GM12875 (cell line): Measurements from ENCODE around the gene BMP10.

Experiments used
- H3K4me3 ChIP-seq: one replicate; pipeline ENCODE4 v1.5.1; 2011; ENCODE audit warnings: low read depth, low read length, control low read depth
- TF ChIP-seq, protein P1 (sequence below): IDR thresholded peaks from 2 replicates; pipeline ENCODE4 v1.5.1; 2011; ENCODE audit warnings: low read depth, mild to moderate bottlenecking, control low read depth, inconsistent platforms, low read length, moderate library complexity, borderline replicate concordance; ENCODE audit not compliant: insufficient read depth

Gene BMP10

DNA sequence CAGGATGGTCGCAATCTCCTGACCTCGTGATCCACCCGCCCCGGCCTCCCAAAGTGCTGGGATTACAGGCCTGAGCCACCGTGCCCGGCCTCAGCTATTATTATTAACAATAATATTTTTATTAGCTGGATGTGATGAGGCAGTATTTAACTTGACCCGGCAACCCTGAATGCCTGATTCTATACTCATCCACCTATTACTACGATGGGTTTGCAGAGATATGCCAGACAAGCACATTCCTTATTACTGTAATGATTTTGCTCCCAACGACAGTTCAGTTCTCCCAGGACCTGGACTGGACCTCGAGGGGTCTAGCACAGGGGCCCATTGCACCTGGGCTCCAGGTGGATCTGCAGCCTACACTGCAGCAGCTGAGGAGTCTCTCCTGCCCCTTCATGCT lies 32.6 kb downstream of the BMP10 start:
- TF ChIP-seq, protein P1, sequence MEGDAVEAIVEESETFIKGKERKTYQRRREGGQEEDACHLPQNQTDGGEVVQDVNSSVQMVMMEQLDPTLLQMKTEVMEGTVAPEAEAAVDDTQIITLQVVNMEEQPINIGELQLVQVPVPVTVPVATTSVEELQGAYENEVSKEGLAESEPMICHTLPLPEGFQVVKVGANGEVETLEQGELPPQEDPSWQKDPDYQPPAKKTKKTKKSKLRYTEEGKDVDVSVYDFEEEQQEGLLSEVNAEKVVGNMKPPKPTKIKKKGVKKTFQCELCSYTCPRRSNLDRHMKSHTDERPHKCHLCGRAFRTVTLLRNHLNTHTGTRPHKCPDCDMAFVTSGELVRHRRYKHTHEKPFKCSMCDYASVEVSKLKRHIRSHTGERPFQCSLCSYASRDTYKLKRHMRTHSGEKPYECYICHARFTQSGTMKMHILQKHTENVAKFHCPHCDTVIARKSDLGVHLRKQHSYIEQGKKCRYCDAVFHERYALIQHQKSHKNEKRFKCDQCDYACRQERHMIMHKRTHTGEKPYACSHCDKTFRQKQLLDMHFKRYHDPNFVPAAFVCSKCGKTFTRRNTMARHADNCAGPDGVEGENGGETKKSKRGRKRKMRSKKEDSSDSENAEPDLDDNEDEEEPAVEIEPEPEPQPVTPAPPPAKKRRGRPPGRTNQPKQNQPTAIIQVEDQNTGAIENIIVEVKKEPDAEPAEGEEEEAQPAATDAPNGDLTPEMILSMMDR = no peak
- H3K4me3 ChIP-seq = no peak overlapping the region

DNA sequence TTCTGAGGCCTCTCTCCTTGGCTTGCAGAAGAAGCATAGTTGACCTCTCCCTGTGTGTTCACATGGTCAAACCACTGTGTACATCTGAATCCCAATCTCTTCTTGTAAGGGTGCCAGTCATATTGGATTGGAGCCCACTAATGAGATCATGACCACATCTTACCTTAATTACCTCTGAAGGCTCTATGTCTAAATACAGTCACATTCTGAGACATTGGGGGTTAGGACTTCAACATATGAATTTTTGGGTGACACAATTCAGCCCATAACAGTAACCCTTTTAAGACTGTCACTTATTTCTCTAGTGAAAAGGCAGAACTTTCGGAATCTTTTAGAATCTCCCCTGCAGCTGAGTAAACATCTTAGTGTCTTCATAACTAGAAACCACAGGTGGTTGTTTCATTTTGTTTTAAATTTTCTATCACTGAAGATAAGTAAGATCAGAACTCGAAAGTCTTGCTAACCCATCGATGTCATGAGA lies 33.3 kb downstream of the BMP10 start:
- TF ChIP-seq, protein P1 = no peak
- H3K4me3 ChIP-seq = no peak overlapping the region

DNA sequence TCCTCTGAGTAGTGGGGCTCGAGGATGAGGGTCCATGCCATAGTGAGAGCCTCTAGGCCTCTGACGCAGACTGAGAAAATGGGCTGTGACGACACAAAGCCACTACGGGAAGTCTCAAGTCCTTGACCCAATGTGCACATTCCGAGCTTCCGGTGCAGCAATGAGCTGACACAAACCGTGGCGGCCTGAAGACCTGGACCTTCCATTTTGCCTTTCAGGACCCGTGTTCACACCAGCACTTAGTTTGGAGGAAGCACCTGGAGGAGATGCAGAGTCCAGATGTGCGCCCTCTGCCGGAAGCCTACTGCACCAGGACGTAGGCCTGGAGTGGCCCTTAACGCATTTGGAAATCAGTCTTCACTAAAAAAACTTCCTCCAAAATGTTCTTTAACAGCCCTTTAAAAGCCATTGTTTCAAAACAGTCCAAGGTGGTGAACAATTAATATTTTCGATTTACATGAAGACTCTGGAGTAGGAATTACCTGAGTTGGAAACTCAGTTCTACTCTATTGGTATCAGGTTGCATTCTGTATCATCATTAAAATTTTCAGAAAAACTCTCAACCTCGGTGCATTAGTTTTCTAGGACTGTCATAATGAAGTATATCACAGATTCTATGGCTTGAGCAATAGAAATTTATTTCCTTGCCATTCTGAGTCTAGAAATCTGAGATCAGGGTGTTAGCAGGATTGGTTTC lies 33.9 kb downstream of the BMP10 start:
- TF ChIP-seq, protein P1 = peak; percentile 93
- H3K4me3 ChIP-seq = no peak overlapping the region

DNA sequence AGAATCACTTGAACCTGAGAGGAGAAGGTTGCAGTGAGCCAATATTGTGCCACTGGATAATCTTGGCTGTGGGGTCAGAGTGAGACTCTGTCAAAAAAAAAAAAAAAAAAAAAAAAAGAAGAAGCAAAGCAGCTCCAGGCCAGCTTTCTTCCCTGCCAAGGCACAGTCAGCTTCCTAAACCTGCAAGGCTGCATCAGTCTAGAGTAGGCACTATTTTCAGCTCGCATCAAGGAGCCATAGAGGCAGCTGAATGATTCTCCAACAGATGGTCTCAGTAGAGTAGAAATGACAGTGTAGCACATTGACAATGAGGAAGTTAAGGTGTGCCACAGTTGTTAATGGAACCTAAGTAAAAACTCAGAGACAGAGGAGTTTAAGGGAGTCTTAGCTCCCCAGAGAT lies 35.6 kb downstream of the BMP10 start:
- H3K4me3 ChIP-seq = no peak overlapping the region
- TF ChIP-seq, protein P1 = no peak

DNA sequence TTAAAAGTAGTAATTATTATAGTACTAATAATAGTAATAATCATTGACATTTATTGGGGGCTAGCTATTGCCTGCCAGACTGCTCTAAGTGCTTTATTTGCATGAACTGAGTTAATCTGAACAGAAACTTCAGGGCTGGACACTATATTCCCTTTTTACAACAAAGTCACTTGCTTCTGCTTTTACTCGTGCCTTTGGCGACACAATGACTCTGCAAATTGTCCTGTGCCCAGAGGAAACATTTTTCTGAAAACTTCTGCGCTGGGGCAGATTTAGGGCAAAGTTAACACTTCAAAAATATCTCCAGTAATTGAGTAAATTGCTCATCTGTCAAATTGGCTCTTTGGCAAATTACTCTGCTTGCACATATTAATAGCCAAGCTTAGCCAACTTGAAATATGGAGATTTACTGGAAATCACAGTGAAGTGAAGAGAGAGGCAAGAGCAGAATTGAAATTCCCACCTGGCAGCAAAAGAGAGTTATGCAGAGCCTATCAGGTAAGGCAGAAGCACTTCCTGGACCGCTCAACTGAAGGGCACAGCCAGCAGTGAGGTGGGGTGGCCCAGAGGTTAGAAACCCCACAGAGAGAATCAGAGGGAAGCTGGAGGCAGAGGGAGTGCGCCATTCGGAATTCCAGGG lies 36.3 kb downstream of the BMP10 start:
- TF ChIP-seq, protein P1 = no peak
- no peak overlapping the region for H3K4me3 ChIP-seq

DNA sequence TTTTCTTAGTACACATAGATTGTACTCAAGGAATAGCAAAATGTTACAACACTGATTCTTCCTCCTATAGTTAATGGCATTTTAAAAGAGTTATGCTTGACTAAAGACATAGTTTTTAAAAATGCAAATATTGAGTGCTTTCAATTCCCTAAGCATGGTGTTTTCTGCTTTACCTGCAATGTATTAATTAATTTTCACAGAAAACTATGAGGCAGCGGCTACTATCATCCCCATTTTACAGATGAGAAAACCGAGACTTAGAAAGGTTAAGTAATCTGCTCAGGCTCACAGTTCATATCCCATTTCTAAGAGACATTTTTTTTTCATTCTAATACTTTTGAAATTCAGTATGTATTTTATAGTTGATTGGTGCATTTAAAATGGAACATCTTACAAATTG lies 38.0 kb downstream of the BMP10 start:
- TF ChIP-seq, protein P1 = no peak
- H3K4me3 ChIP-seq = no peak overlapping the region
